WTC11 (cell line): ENCODE results near the gene AQP10. TPM values are rescaled to one million over a fixed set of nuclear protein-coding genes. Genes with fewer than 3 reads are reported as not detected.

Source experiments
- ATAC-seq: fragments of 200-7000 bp; cut with Tn5 transposase; 2 replicates; pipeline ENCODE4 v1.10.0; 2021; ENCODE audit warnings: mild to moderate bottlenecking, moderate library complexity
- CTCF ChIA-PET: fragments of 300-600 bp; sonication (Branson Sonifier 250); formaldehyde crosslinking; loops from one replicate; lab custom pipeline; 2021; ENCODE audit warnings: antibody characterized with exemption; lab: Charles Lee
- POLR2A ChIA-PET: fragments of 350-600 bp; sonication (Branson Sonifier 250); formaldehyde crosslinking; loops from one replicate; lab custom pipeline; 2021; ENCODE audit warnings: antibody characterized with exemption; lab: Charles Lee
- DNase-seq: peaks from one replicate; pipeline ENCODE4 v3.0.0; 2021; ENCODE audit warnings: low spot score
- H3K27ac Mint-ChIP-seq: 2 replicates; pipeline ENCODE4 v1.8.0; 2021; ENCODE audit warnings: mixed read lengths
- H3K27me3 Mint-ChIP-seq: 2 replicates; pipeline ENCODE4 v1.8.0; 2021; ENCODE audit warnings: low read depth, mild to moderate bottlenecking, moderate library complexity, mixed read lengths
- H3K36me3 Mint-ChIP-seq: 2 replicates; pipeline ENCODE4 v1.8.0; 2021; ENCODE audit warnings: mixed read lengths
- H3K4me1 Mint-ChIP-seq: 2 replicates; pipeline ENCODE4 v1.8.0; 2022; ENCODE audit warnings: mixed read lengths
- H3K4me3 Mint-ChIP-seq: 2 replicates; pipeline ENCODE4 v1.8.0; 2021; ENCODE audit warnings: mild to moderate bottlenecking, moderate library complexity, mixed read lengths
- H3K9me3 Mint-ChIP-seq: 2 replicates; pipeline ENCODE4 v1.8.0; 2021; ENCODE audit warnings: mixed read lengths
- ATF1 ChIP-seq: sonication (generic); formaldehyde crosslinking; IDR thresholded peaks from 2 replicates; pipeline ENCODE4 v1.8.1; 2023; ENCODE audit warnings: mild to moderate bottlenecking, moderate library complexity, missing genetic modification reagents
- ATF3 ChIP-seq: sonication (generic); formaldehyde crosslinking; conservative IDR thresholded peaks from 2 replicates; pipeline ENCODE4 v1.8.1; 2022; ENCODE audit warnings: mild to moderate bottlenecking, missing genetic modification reagents
- FOXJ3 ChIP-seq: sonication (generic); formaldehyde crosslinking; IDR thresholded peaks from 2 replicates; pipeline ENCODE4 v1.9.0; 2021; ENCODE audit warnings: missing genetic modification reagents, mild to moderate bottlenecking, borderline replicate concordance
- FOXP1 ChIP-seq: sonication (generic); formaldehyde crosslinking; IDR thresholded peaks from 2 replicates; pipeline ENCODE4 v1.8.0; 2022; ENCODE audit warnings: missing genetic modification reagents, mild to moderate bottlenecking, moderate library complexity, borderline replicate concordance
- GRHL2 ChIP-seq: fragments of 250-450 bp; sonication (Bioruptor Pico); IDR thresholded peaks from 2 replicates; pipeline ENCODE4 v1.8.0; 2022; ENCODE audit warnings: mild to moderate bottlenecking, moderate library complexity; ENCODE audit not compliant: insufficient replicate concordance, severe bottlenecking
- HMGXB4 ChIP-seq: sonication (generic); formaldehyde crosslinking; IDR thresholded peaks from 2 replicates; pipeline ENCODE4 v1.8.1; 2023; ENCODE audit warnings: mild to moderate bottlenecking, moderate library complexity, missing genetic modification reagents
- JAZF1 ChIP-seq: fragments of 250-450 bp; sonication (Bioruptor Pico); IDR thresholded peaks from 2 replicates; pipeline ENCODE4 v1.9.0; 2021; ENCODE audit warnings: moderate library complexity, mild to moderate bottlenecking, inconsistent platforms
- MYBL2 ChIP-seq: sonication (generic); formaldehyde crosslinking; IDR thresholded peaks from 2 replicates; pipeline ENCODE4 v1.8.1; 2023; ENCODE audit warnings: mild to moderate bottlenecking, moderate library complexity, missing genetic modification reagents
- NFATC4 ChIP-seq: fragments of 250-450 bp; sonication (Bioruptor Pico); IDR thresholded peaks from 2 replicates; pipeline ENCODE4 v1.9.0; 2021; ENCODE audit warnings: mild to moderate bottlenecking
- NR1H2 ChIP-seq: sonication (generic); formaldehyde crosslinking; IDR thresholded peaks from 2 replicates; pipeline ENCODE4 v1.9.0; 2021; ENCODE audit warnings: mild to moderate bottlenecking, moderate library complexity, missing genetic modification reagents
- PRRX2 ChIP-seq: fragments of 250-450 bp; sonication (Bioruptor Pico); IDR thresholded peaks from 2 replicates; pipeline ENCODE4 v1.8.0; 2021; ENCODE audit warnings: mild to moderate bottlenecking
- RELA ChIP-seq: sonication (generic); formaldehyde crosslinking; IDR thresholded peaks from 2 replicates; pipeline ENCODE4 v1.8.1; 2022; ENCODE audit warnings: missing genetic modification reagents, mild to moderate bottlenecking, borderline replicate concordance
- SMAD3 ChIP-seq: sonication (generic); formaldehyde crosslinking; IDR thresholded peaks from 2 replicates; pipeline ENCODE4 v1.8.0; 2022; ENCODE audit warnings: missing genetic modification reagents, mild to moderate bottlenecking, borderline replicate concordance
- SMAD4 ChIP-seq: sonication (generic); formaldehyde crosslinking; IDR thresholded peaks from 2 replicates; pipeline ENCODE4 v1.8.0; 2022; ENCODE audit warnings: mild to moderate bottlenecking, missing genetic modification reagents
- SP1 ChIP-seq: sonication (generic); formaldehyde crosslinking; conservative IDR thresholded peaks from 2 replicates; pipeline ENCODE4 v1.8.1; 2022; ENCODE audit warnings: missing genetic modification reagents
- TEAD1 ChIP-seq: sonication (generic); formaldehyde crosslinking; IDR thresholded peaks from 2 replicates; pipeline ENCODE4 v1.8.0; 2022; ENCODE audit warnings: mild to moderate bottlenecking, missing genetic modification reagents
- TEAD4 ChIP-seq: sonication (generic); formaldehyde crosslinking; IDR thresholded peaks from 2 replicates; pipeline ENCODE4 v1.8.0; 2022; ENCODE audit warnings: mild to moderate bottlenecking, missing genetic modification reagents
- ZBTB43 ChIP-seq: sonication (generic); formaldehyde crosslinking; IDR thresholded peaks from 2 replicates; pipeline ENCODE4 v1.8.1; 2023; ENCODE audit warnings: mild to moderate bottlenecking, missing genetic modification reagents
- ZNF138 ChIP-seq: sonication (generic); formaldehyde crosslinking; conservative IDR thresholded peaks from 2 replicates; pipeline ENCODE4 v1.8.1; 2022; ENCODE audit warnings: mild to moderate bottlenecking, moderate library complexity, missing genetic modification reagents
- ZNF232 ChIP-seq: sonication (generic); formaldehyde crosslinking; IDR thresholded peaks from 2 replicates; pipeline ENCODE4 v1.8.0; 2022; ENCODE audit warnings: mild to moderate bottlenecking, missing genetic modification reagents
- ZNF317 ChIP-seq: sonication (generic); formaldehyde crosslinking; IDR thresholded peaks from 2 replicates; pipeline ENCODE4 v1.8.1; 2023; ENCODE audit warnings: low read depth, mild to moderate bottlenecking, moderate library complexity, missing genetic modification reagents, borderline replicate concordance
- total RNA-seq: library from RNA; stranded (reverse); gene quantifications from 3 replicates; pipeline ENCODE4 v1.2.3, GENCODE V29; 2021

The AQP10 gene
- total RNA-seq, 1 experiment from 2014 or later: not detected

- Mint-ChIP-seq H3K27me3 (no peaks in the 10 kb centered on the region), H3K4me3 (no peak overlapping the region), H3K36me3 (0 out of 2 replicates have a peak, but pooled peaks cover 2% of the 10 kb centered on the region), H3K27ac (no peak overlapping the region), H3K4me1 (no peaks in the 10 kb centered on the region), H3K9me3 (peaks cover 4% of the 10 kb centered on the region; the same call in 1 of the 2 replicates)
- no peak for ATAC-seq
- DNase-seq: no peak
- ChIA-PET CTCF (interaction anchor here (0.6 to 1.5 kb wide), 3 partner anchors 23 to 31 kb away, joined by 3 to 4 read pairs (median 3); no protein-coding TSS in a partner anchor), POLR2A (interaction anchor here (0.6 kb wide), 1 partner anchor 25 kb away, joined by 3 read pairs; no protein-coding TSS in a partner anchor)
- TF ChIP-seq JAZF1 (CRISPR knock-in tag) (no peak), NFATC4 (CRISPR knock-in tag) (no peak), RELA (CRISPR knock-in tag) (no peak), TEAD4 (no peak), SMAD4 (CRISPR knock-in tag) (no peak), SP1 (CRISPR knock-in tag) (no peak), FOXP1 (CRISPR knock-in tag) (no peak)
These were observed 19.3 kb upstream of the AQP10 start for GRCh38 chr1:154301582-154301981.

- Mint-ChIP-seq H3K27me3 (no peaks in the 10 kb centered on the region; the same call in 1 of the 2 replicates), H3K9me3 (peaks cover 14% of the 10 kb centered on the region; the same call in 1 of the 2 replicates), H3K4me1 (no peaks in the 10 kb centered on the region), H3K4me3 (no peak overlapping the region), H3K36me3 (no peaks in the 10 kb centered on the region), H3K27ac (no peak overlapping the region)
- DNase-seq (no peak), ATAC-seq (no peak)
- CTCF ChIA-PET: interaction anchor here (1.0 to 1.9 kb wide), 2 partner anchors 20 to 22 kb away, joined by 4 to 5 read pairs; partner anchors contain the start of gene ATP8B2
- no peak for TF ChIP-seq ZNF232 (CRISPR knock-in tag)
- no peak for TF ChIP-seq ATF1 (CRISPR knock-in tag)
- TF ChIP-seq NFATC4 (CRISPR knock-in tag): no peak
- no peak for TF ChIP-seq HMGXB4
- TF ChIP-seq GRHL2: no peak
- TF ChIP-seq TEAD1 (CRISPR knock-in tag): no peak
- TF ChIP-seq NR1H2: no peak
- TF ChIP-seq FOXJ3 (CRISPR knock-in tag): no peak
- no peak for TF ChIP-seq FOXP1 (CRISPR knock-in tag)
- TF ChIP-seq TEAD4: no peak
- no peak for TF ChIP-seq ZNF138 (CRISPR knock-in tag)
- TF ChIP-seq PRRX2 (CRISPR knock-in tag): no peak
- TF ChIP-seq ATF3 (CRISPR knock-in tag): no peak
- no peak for TF ChIP-seq SMAD3 (CRISPR knock-in tag)
- TF ChIP-seq ZNF317 (CRISPR knock-in tag): no peak
- no peak for TF ChIP-seq RELA (CRISPR knock-in tag)
- no peak for TF ChIP-seq MYBL2 (CRISPR knock-in tag)
- no peak for TF ChIP-seq ZBTB43 (CRISPR knock-in tag)
- TF ChIP-seq, all 79 proteins: peak for 0
- POLR2A ChIA-PET: no interaction called here
These were observed 16.1 kb upstream of the AQP10 start for GRCh38 chr1:154304664-154305337.
